Measurements from ENCODE around the gene ESRRA. TPM values are rescaled to one million over a fixed set of nuclear protein-coding genes. Genes with fewer than 3 reads are reported as not detected.

ESRRA gene
- total RNA-seq, 4 donors from 2014 or later: 65.0 to 93.6 (median 74.3) TPM

DNA sequence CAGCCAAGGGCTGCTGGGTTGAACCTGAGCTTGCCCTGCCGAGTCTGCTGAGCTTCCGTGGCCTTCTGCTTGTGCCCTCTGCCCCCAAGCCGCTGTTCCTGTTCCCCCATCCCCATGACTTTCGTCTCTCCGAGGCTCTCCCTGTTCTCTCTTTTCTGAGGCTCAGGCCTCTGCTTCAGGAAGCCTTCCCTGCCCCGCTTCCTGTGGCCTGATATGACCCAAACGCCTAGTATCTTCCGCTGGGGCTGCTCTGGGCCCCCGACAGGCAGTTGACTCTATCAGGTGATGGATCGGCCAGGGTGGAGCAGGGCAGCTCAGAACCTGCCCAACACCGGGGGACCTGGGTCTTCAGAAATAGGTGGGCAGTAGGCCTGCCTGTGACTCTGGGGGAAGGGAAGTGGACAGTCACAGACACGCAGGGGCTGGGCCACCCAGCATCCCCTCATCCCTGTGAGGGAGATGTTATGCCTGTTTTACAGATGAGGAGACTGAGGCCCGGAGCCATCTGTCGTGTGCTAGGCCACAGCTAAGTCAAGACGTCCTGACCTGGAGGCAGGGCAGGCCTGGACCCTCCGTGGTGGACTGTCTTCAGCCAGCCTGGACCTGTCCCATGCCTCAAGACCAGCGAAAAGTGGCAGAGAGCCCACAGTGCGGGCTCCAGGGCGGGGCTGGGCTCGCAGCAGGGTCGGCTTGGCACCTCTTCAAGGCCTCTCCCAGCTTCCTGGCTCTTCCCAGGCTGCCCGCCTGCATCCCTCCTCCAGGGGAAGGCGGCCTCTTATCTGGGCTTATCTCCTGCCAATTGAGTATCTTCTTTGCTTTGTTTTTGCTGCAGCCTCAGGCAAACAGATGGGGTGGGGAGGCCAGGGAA lies 37.1 kb upstream of the ESRRA start:
- DNase-seq (ENCODE audit: low spot score in 2 of 2): no peak
- H3K27ac ChIP-seq: peak overlapping the region; percentile 95
- H3K4me3 ChIP-seq: peak overlapping the region; percentile 69
- TF ChIP-seq CTCF (IDR thresholded peaks at IDR 0.05): no peak
- no peak for TF ChIP-seq POLR2A (IDR thresholded peaks at IDR 0.05)
- TF ChIP-seq EP300 (IDR thresholded peaks at IDR 0.05): no peak
- no peak for TF ChIP-seq POLR2AphosphoS5 (IDR thresholded peaks at IDR 0.05)
- no peaks in the 10 kb centered on the region for H3K9me3 ChIP-seq
- 42% methylated on average over 16 of the region's 23 CpGs for WGBS
- peaks cover 33% of the 10 kb centered on the region for H3K36me3 ChIP-seq
- no peaks in the 10 kb centered on the region for H3K27me3 ChIP-seq
- H3K4me1 ChIP-seq: peaks cover 37% of the 10 kb centered on the region

- Histone ChIP-seq H3K36me3 (peaks cover 25% of the 10 kb centered on the region), H3K4me1 (peaks cover 37% of the 10 kb centered on the region), H3K27ac (peak overlapping the region; percentile 95), H3K4me3 (peak overlapping the region; percentile 69), H3K27me3 (no peaks in the 10 kb centered on the region), H3K9me3 (no peaks in the 10 kb centered on the region)
- DNase-seq (ENCODE audit: low spot score in 2 of 2): no peak
- WGBS: 3% methylated on average over 12 of the region's 34 CpGs
- TF ChIP-seq POLR2A (IDR thresholded peaks at IDR 0.05) (no peak), CTCF (IDR thresholded peaks at IDR 0.05) (no peak), POLR2AphosphoS5 (IDR thresholded peaks at IDR 0.05) (no peak), EP300 (IDR thresholded peaks at IDR 0.05) (no peak)
Observed at GRCh38 chr11:64268893-64269539, 36.3 kb upstream of the ESRRA start.

GRCh38 chr11:64269540-64270220 lies 35.6 kb upstream of the ESRRA start:
- peak overlapping the region; percentile 95 for H3K27ac ChIP-seq
- H3K4me3 ChIP-seq: peak overlapping the region; percentile 69
- peak; percentile 99 for DNase-seq (ENCODE audit: low spot score in 2 of 2)
- TF ChIP-seq EP300 (IDR thresholded peaks at IDR 0.05): no peak
- TF ChIP-seq POLR2A (IDR thresholded peaks at IDR 0.05): peak in 1 of 2 donors; percentile 19
- peak in 1 of 2 donors; percentile 14 for TF ChIP-seq CTCF (IDR thresholded peaks at IDR 0.05)
- TF ChIP-seq POLR2AphosphoS5 (IDR thresholded peaks at IDR 0.05): peak; percentile 29 to 96 (median 95)
- H3K9me3 ChIP-seq: no peaks in the 10 kb centered on the region
- no peaks in the 10 kb centered on the region for H3K27me3 ChIP-seq
- H3K36me3 ChIP-seq: peaks cover 18% of the 10 kb centered on the region
- H3K4me1 ChIP-seq: peaks cover 37% of the 10 kb centered on the region
- WGBS: 0% methylated on average over 23 of the region's 58 CpGs

- DNase-seq (ENCODE audit: low spot score in 2 of 2): no peak
- Histone ChIP-seq H3K4me1 (peaks cover 24% of the 10 kb centered on the region), H3K27ac (no peak overlapping the region), H3K27me3 (no peaks in the 10 kb centered on the region), H3K36me3 (peaks cover 14% of the 10 kb centered on the region), H3K9me3 (no peaks in the 10 kb centered on the region), H3K4me3 (no peak overlapping the region)
- WGBS: 88% methylated on average over 14 of the region's 15 CpGs
- TF ChIP-seq POLR2AphosphoS5 (IDR thresholded peaks at IDR 0.05) (no peak), EP300 (IDR thresholded peaks at IDR 0.05) (no peak), POLR2A (IDR thresholded peaks at IDR 0.05) (no peak), CTCF (IDR thresholded peaks at IDR 0.05) (no peak)
Observed at GRCh38 chr11:64275031-64275800, 30.1 kb upstream of the ESRRA start.

All from suprapubic skin (tissue), 4 donors.